K562 (cell line): ENCODE results near the gene TBL1XR1. TPM values are rescaled to one million over a fixed set of nuclear protein-coding genes. Genes with fewer than 3 reads are reported as not detected.

Experiments
- ATAC-seq: fragments of 200-7000 bp; cut with Tn5 transposase; 3 replicates; pipeline ENCODE4 v1.9.1; 2020; ENCODE audit warnings: moderate library complexity
- BruUV-seq: library from RNA; stranded (reverse); fragments of 400-500 nt; replicated peaks from 2 replicates; lab custom pipeline; 2021; lab: Mats Ljungman, UMichigan
- CTCF ChIA-PET: fragments of 300-600 bp; formaldehyde crosslinking; extraction: SDS; loops from one replicate; lab custom pipeline; 2021; ENCODE audit warnings: low intra/inter-chr PET ratio; lab: Yijun Ruan, JAX
- POLR2A ChIA-PET: fragments of 300-600, 350-650 bp; sonication (Branson Sonifier 250); formaldehyde crosslinking; extraction: SDS; loops from one replicate; lab custom pipeline; 2021; ENCODE audit warnings: antibody characterized with exemption, inconsistent platforms; lab: Yijun Ruan, JAX
- DNase-seq, 4 experiments: peaks; one replicate each; pipeline versions ENCODE4 v3.0.0 to v3.0.0-alpha.2; 2011 to 2018; ENCODE audit warnings: low spot score in 3 of 4, mixed read lengths in 3 of 4; ENCODE audit errors: extremely low read depth in 1 of 4
- FAIRE-seq: peaks from 2 replicates; lab custom pipeline; 2011; peaks lifted over from hg19 to GRCh38; lab: Jason Lieb, UNC
- H2AFZ ChIP-seq: 2 replicates; pipeline ENCODE4 v1.6.0; 2011; ENCODE audit warnings: low read depth, low read length, control low read depth, inconsistent platforms
- H3K27ac ChIP-seq: fragments of 200-600 bp; 3 replicates; pipeline ENCODE4 v1.8.0; 2011; ENCODE audit warnings: low read depth, mild to moderate bottlenecking, control low read depth, inconsistent platforms, low read length, moderate library complexity, mixed read lengths; ENCODE audit errors: extremely low read depth
- H3K27me3 ChIP-seq, 2 experiments: fragments of 300-600 bp in 1 of 2; 2 replicates in 1 of 2; 3 replicates in 1 of 2; pipeline versions ENCODE4 v1.6.0 to v1.8.0; 2011; ENCODE audit warnings: inconsistent platforms in 2 of 2, low read length in 2 of 2, mild to moderate bottlenecking in 1 of 2, mixed read lengths in 1 of 2, moderate library complexity in 1 of 2; ENCODE audit not compliant: control insufficient read depth in 2 of 2, insufficient read depth in 2 of 2
- H3K36me3 ChIP-seq: fragments of 300-600 bp; 3 replicates; pipeline ENCODE4 v1.8.0; 2011; ENCODE audit warnings: mild to moderate bottlenecking, low read length, inconsistent platforms; ENCODE audit not compliant: control insufficient read depth, insufficient read depth
- H3K4me1 ChIP-seq, 2 experiments: fragments of 200-600 bp in 1 of 2; replicated peaks in 1 of 2; 2 replicates in 1 of 2; 3 replicates in 1 of 2; pipeline versions ENCODE4 v1.5.1 to v1.8.0; 2011; ENCODE audit warnings: inconsistent platforms in 2 of 2, low read length in 2 of 2, mild to moderate bottlenecking in 1 of 2, mixed read lengths in 1 of 2, moderate library complexity in 1 of 2; ENCODE audit not compliant: control insufficient read depth in 2 of 2, insufficient read depth in 2 of 2
- H3K4me2 ChIP-seq: 2 replicates; pipeline ENCODE4 v1.6.1; 2011; ENCODE audit warnings: low read length, control low read depth, inconsistent platforms, mixed read lengths; ENCODE audit not compliant: insufficient read depth
- H3K4me3 ChIP-seq: fragments of 200-600 bp; sonication (generic), shearing (Covaris generic); 2 replicates; pipeline ENCODE4 v1.5.1; 2016; ENCODE audit warnings: control low read depth, inconsistent platforms
- H3K79me2 ChIP-seq: fragments of 200-600 bp; 3 replicates; pipeline ENCODE4 v1.8.0; 2011; ENCODE audit warnings: low read length, inconsistent platforms; ENCODE audit not compliant: control insufficient read depth, insufficient read depth
- H3K9ac ChIP-seq, 2 experiments: 2 replicates each; pipeline versions ENCODE4 v1.6.0 to v1.6.1; 2011; ENCODE audit warnings: low read depth in 2 of 2, low read length in 2 of 2, control low read depth in 1 of 2, inconsistent platforms in 1 of 2, mild to moderate bottlenecking in 1 of 2, mixed read lengths in 1 of 2; ENCODE audit not compliant: insufficient read depth in 1 of 2
- H3K9me1 ChIP-seq: one replicate; pipeline ENCODE4 v1.6.0; 2011; ENCODE audit warnings: inconsistent platforms, mild to moderate bottlenecking, low read length, moderate library complexity; ENCODE audit not compliant: control insufficient read depth, insufficient read depth
- H3K9me3 ChIP-seq: replicated peaks from 2 replicates; pipeline ENCODE4 v1.5.1; 2011; ENCODE audit warnings: low read depth, low read length, inconsistent platforms; ENCODE audit not compliant: control insufficient read depth, insufficient read depth
- H4K20me1 ChIP-seq: replicated peaks from 2 replicates; pipeline ENCODE4 v1.6.1; 2011; ENCODE audit warnings: low read length, inconsistent platforms, mixed read lengths; ENCODE audit not compliant: control insufficient read depth, insufficient read depth
- BRF1 ChIP-seq: IDR thresholded peaks from 3 replicates; pipeline ENCODE4 v1.6.1; 2011; ENCODE audit warnings: borderline replicate concordance, mild to moderate bottlenecking; ENCODE audit not compliant: insufficient read length; ENCODE audit errors: extremely low read depth
- EGR1 ChIP-seq: fragments of 450-650 bp; conservative IDR thresholded peaks from 2 replicates; pipeline ENCODE4 v1.6.1; 2017; ENCODE audit warnings: mild to moderate bottlenecking
- SREBF1 ChIP-seq: fragments of 150-350 bp; IDR thresholded peaks from 2 replicates; pipeline ENCODE4 v1.6.1; 2014; ENCODE audit warnings: antibody characterized with exemption, low read depth, low read length, borderline replicate concordance
- WGBS: fragments of 100-300 bp; shearing (Covaris generic); methylation state at CpG from one replicate; pipeline ENCODE4 v1.1.6; 2016; ENCODE audit warnings: low coverage, mixed read lengths; ENCODE audit not compliant: insufficient coverage; ENCODE audit errors: missing lambda C conversion rate; 5-methylcytosine and 5-hydroxymethylcytosine counted together
- in situ Hi-C: fragments of 300-500 bp; cut with MboI; formaldehyde crosslinking; loops from 4 replicates; pipeline ENCODE4 v1.15.0; 2018; ENCODE audit warnings: inconsistent platforms, mixed read lengths
- intact Hi-C: fragments of 100-400 bp; cut with micrococcal nuclease; formaldehyde crosslinking; loops from 2 replicates; pipeline ENCODE4 v1.14.2; 2022
- polyA plus RNA-seq, 8 experiments: library from polyadenylated mRNA; depleted of rRNA in 4 of 8; stranded (reverse) in 5 of 8; unstranded in 3 of 8; fragments of >200 nt; fragmentation: Nextera tagmentation in 2 of 8; fragmentation: Illumina TruSeq in 1 of 8; extraction: Ambion mirVana in 2 of 8; extraction: Trizol in 1 of 8; gene quantifications; 2 replicates each; pipeline versions ENCODE4 v1.2.1 to v1.2.3, GENCODE V29; 2011 to 2014; ENCODE audit warnings: inconsistent platforms in 1 of 8, missing spikeins in 1 of 8
- total RNA-seq, 7 experiments: library from RNA; depleted of rRNA in 6 of 7; stranded (reverse); fragments of >200 nt in 6 of 7; fragmentation: Illumina TruSeq in 2 of 7; extraction: Trizol in 2 of 7; gene quantifications; 2 replicates each; pipeline versions ENCODE4 v1.2.1 to v1.2.3, GENCODE V29; 2011 to 2021; ENCODE audit warnings: low replicate concordance in 1 of 7
- TF ChIP-seq, protein P1 (sequence below), 2 experiments: fragments of 450-650 bp; IDR thresholded peaks; 2 replicates each; pipeline ENCODE4 v1.6.1; 2018; ENCODE audit warnings: mild to moderate bottlenecking in 2 of 2, low read depth in 1 of 2; ENCODE audit not compliant: partially characterized antibody in 2 of 2

The TBL1XR1 gene
- total and polyA plus RNA-seq, 9 of the 15 experiments (the other 6 are each of a cell fraction or from before 2014, with no cell fraction given): 19.6 to 171 (median 83.3) TPM

DNA sequence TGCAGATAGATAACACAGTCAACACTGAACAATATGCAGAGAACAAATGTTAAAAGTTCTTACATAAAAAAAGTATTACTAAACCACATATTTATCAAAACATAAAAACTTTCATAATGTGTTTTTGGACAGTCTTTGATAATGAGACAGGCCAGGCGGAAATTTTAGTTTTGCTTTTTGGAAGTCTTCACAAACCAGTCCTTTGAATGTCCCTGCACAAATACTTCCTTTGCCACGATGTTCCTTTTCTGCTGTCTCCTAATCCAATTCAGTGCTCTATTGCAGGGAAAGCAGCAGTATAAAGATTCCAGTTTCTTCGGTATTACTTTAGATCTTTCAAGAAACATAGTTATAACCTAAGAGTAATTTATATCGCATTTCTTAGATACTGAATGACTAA lies 135.9 kb downstream of the TBL1XR1 start:
- H3K36me3 ChIP-seq: peaks cover 25% of the 10 kb centered on the region; the same call in 2 of the 3 replicates
- H3K9me3 ChIP-seq: no peaks in the 10 kb centered on the region
- H3K9me1 ChIP-seq: no peaks in the 10 kb centered on the region
- ATAC-seq (no peak), FAIRE-seq (no peak), DNase-seq (no peak)
- no peaks in the 10 kb centered on the region for H3K27me3 ChIP-seq
- in situ Hi-C loops: no loop called here
- no peak overlapping the region for H3K9ac ChIP-seq
- H3K4me3 ChIP-seq: no peak overlapping the region
- POLR2A ChIA-PET: no interaction called here
- no peak overlapping the region for H2AFZ ChIP-seq
- BruUV-seq: no TSS peak
- H4K20me1 ChIP-seq: no peaks in the 10 kb centered on the region; the same call in 1 of the 2 replicates
- TF ChIP-seq BRF1: no peak
- TF ChIP-seq EGR1: no peak
- TF ChIP-seq, protein P1, sequence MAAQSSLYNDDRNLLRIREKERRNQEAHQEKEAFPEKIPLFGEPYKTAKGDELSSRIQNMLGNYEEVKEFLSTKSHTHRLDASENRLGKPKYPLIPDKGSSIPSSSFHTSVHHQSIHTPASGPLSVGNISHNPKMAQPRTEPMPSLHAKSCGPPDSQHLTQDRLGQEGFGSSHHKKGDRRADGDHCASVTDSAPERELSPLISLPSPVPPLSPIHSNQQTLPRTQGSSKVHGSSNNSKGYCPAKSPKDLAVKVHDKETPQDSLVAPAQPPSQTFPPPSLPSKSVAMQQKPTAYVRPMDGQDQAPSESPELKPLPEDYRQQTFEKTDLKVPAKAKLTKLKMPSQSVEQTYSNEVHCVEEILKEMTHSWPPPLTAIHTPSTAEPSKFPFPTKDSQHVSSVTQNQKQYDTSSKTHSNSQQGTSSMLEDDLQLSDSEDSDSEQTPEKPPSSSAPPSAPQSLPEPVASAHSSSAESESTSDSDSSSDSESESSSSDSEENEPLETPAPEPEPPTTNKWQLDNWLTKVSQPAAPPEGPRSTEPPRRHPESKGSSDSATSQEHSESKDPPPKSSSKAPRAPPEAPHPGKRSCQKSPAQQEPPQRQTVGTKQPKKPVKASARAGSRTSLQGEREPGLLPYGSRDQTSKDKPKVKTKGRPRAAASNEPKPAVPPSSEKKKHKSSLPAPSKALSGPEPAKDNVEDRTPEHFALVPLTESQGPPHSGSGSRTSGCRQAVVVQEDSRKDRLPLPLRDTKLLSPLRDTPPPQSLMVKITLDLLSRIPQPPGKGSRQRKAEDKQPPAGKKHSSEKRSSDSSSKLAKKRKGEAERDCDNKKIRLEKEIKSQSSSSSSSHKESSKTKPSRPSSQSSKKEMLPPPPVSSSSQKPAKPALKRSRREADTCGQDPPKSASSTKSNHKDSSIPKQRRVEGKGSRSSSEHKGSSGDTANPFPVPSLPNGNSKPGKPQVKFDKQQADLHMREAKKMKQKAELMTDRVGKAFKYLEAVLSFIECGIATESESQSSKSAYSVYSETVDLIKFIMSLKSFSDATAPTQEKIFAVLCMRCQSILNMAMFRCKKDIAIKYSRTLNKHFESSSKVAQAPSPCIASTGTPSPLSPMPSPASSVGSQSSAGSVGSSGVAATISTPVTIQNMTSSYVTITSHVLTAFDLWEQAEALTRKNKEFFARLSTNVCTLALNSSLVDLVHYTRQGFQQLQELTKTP (IDR thresholded peaks at IDR 0.05; ENCODE audit: low read depth in 1 of 2, partially characterized antibody in 2 of 2): no peak
- no peak for TF ChIP-seq SREBF1
- no peak overlapping the region for H3K4me2 ChIP-seq
- 80% methylated on average over 4 of the region's 4 CpGs for WGBS
- H3K4me1 ChIP-seq: peaks cover 0 to 7% of the 10 kb centered on the region in 2 experiments; a peak in 4 of 5 replicates
- CTCF ChIA-PET: no interaction called here
- intact Hi-C loops: loop anchor here (10.0 kb wide), 1 partner anchor 1323 kb away; no protein-coding TSS in a partner anchor
- peaks cover 86% of the 10 kb centered on the region for H3K79me2 ChIP-seq
- H3K27ac ChIP-seq: no peak overlapping the region
